HG02884 (cell line): ENCODE data around the gene CPT1B.
"Not testable (repeated sequence)": the region's sequence is repeated elsewhere in the genome, so short reads cannot be mapped to it uniquely, and the experiment has no call there.

Source experiments
- ATAC-seq: cut with Tn5 transposase; IDR thresholded peaks from one replicate; pipeline ENCODE4 v1.9.1; 2021; ENCODE audit warnings: mild to moderate bottlenecking, moderate library complexity; ENCODE audit not compliant: unreplicated experiment

CPT1B gene

GRCh38 chr22:50609599-50609998 lies 31.4 kb upstream of the CPT1B start:
- no peak for ATAC-seq

- no peak for ATAC-seq
Measured at GRCh38 chr22:50608996-50609395, 30.8 kb upstream of the CPT1B start.

GRCh38 chr22:50608058-50608840 lies 30.0 kb upstream of the CPT1B start:
- not testable (repeated sequence) for ATAC-seq

- no peak for ATAC-seq
Measured at GRCh38 chr22:50607659-50608020, 29.4 kb upstream of the CPT1B start.

GRCh38 chr22:50606946-50607658 lies 28.9 kb upstream of the CPT1B start:
- ATAC-seq = no peak

- no peak for ATAC-seq
Measured at GRCh38 chr22:50606165-50606945, 28.1 kb upstream of the CPT1B start.

GRCh38 chr22:50605613-50606074 lies 27.4 kb upstream of the CPT1B start:
- ATAC-seq = no peak

GRCh38 chr22:50605002-50605612 lies 26.9 kb upstream of the CPT1B start:
- no peak for ATAC-seq

GRCh38 chr22:50604256-50605001 lies 26.2 kb upstream of the CPT1B start:
- ATAC-seq = no peak

GRCh38 chr22:50603511-50604255 lies 25.5 kb upstream of the CPT1B start:
- no peak for ATAC-seq

- no peak for ATAC-seq
Measured at GRCh38 chr22:50602338-50602700, 24.1 kb upstream of the CPT1B start.

GRCh38 chr22:50601669-50602337 lies 23.6 kb upstream of the CPT1B start:
- no peak for ATAC-seq

- ATAC-seq = no peak
Measured at GRCh38 chr22:50600967-50601668, 22.9 kb upstream of the CPT1B start.

- ATAC-seq = no peak
Measured at GRCh38 chr22:50600538-50600937, 22.3 kb upstream of the CPT1B start, which contains the start of gene MAPK8IP2. TSS of gene MAPK8IP2 (plus strand) at chr22:50600793. CDS start at chr22:50600819, 26 bp downstream.

GRCh38 chr22:50599816-50600455 lies 21.7 kb upstream of the CPT1B start:
- ATAC-seq = no peak

- ATAC-seq = no peak
Measured at GRCh38 chr22:50597097-50597496, 18.9 kb upstream of the CPT1B start.

GRCh38 chr22:50595189-50595588 lies 17.0 kb upstream of the CPT1B start:
- no peak for ATAC-seq

- no peak for ATAC-seq
Measured at GRCh38 chr22:50587407-50587806, 9.2 kb upstream of the CPT1B start.
